ENCODE results near the gene CFAP68. TPM values are rescaled to one million over a fixed set of nuclear protein-coding genes. Genes with fewer than 3 reads are reported as not detected.

The CFAP68 gene
- total and polyA plus RNA-seq, 2 of the 13 experiments (the other 11 are each of a cell fraction or from before 2014, with no cell fraction given) = 22.2 to 25.6 TPM

DNA sequence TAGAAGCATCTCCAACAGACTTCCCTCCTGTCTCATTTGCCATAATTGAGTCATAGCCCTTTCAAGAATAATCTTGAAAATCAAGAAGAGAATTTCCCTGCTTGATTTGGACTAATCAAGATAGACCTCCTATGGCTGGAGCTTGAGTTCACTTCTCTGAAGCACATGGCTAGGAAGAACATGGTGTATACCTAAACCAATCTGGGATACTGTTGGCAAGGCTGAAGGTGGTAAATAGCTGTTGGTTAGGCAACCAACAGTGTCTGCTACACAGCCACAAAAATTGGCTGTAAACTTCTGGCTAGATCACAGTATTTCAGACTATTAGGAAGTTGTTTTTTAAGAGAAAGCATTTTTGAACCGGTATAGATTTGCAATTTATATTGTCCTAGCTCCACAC lies 27.3 kb downstream of the CFAP68 start:
- H3K27ac ChIP-seq (ENCODE audit: extremely low read length, insufficient read depth, low read length) = no peak overlapping the region
- 6% methylated on average over 1 of the region's 1 CpG for WGBS (ENCODE audit: low lambda C conversion rate)
- TF ChIP-seq, protein P1, sequence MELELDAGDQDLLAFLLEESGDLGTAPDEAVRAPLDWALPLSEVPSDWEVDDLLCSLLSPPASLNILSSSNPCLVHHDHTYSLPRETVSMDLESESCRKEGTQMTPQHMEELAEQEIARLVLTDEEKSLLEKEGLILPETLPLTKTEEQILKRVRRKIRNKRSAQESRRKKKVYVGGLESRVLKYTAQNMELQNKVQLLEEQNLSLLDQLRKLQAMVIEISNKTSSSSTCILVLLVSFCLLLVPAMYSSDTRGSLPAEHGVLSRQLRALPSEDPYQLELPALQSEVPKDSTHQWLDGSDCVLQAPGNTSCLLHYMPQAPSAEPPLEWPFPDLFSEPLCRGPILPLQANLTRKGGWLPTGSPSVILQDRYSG (CRISPR knock-in tag; IDR thresholded peaks at IDR 0.05) = no peak
- TF ChIP-seq PHF8 (CRISPR knock-in tag; IDR thresholded peaks at IDR 0.05) (no peak), SRSF1 (optimal IDR thresholded peaks at IDR 0.05; ENCODE audit: low read depth, low read length) (no peak), NFKBIZ (CRISPR knock-in tag; IDR thresholded peaks at IDR 0.05) (no peak), PHF21A (CRISPR knock-in tag; IDR thresholded peaks at IDR 0.05) (no peak), PCBP1 (IDR thresholded peaks at IDR 0.05; ENCODE audit: borderline replicate concordance, low read depth, low read length) (no peak), BRCA1 (CRISPR knock-in tag; IDR thresholded peaks at IDR 0.05) (no peak)
- TF ChIP-seq, protein P2, sequence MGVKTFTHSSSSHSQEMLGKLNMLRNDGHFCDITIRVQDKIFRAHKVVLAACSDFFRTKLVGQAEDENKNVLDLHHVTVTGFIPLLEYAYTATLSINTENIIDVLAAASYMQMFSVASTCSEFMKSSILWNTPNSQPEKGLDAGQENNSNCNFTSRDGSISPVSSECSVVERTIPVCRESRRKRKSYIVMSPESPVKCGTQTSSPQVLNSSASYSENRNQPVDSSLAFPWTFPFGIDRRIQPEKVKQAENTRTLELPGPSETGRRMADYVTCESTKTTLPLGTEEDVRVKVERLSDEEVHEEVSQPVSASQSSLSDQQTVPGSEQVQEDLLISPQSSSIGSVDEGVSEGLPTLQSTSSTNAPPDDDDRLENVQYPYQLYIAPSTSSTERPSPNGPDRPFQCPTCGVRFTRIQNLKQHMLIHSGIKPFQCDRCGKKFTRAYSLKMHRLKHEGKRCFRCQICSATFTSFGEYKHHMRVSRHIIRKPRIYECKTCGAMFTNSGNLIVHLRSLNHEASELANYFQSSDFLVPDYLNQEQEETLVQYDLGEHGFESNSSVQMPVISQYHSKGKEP (CRISPR knock-in tag; IDR thresholded peaks at IDR 0.05) = no peak
- no TSS peak for BruUV-seq (replicated peaks)
- in situ Hi-C loops (cut with HindIII; ENCODE audit: extremely low pct_ligation_motif_present, low pct_unique_long_range_greater_than_20kb) (no loop called here), intact Hi-C loops (cut with micrococcal nuclease; ENCODE audit: unreplicated experiment) (no loop called here)
- DNase-seq (ENCODE audit: low spot score) (no peak), FAIRE-seq (no peak), ATAC-seq (no peak)
- H3K4me2 ChIP-seq (ENCODE audit: low read depth, low read length) = no peak overlapping the region
- peaks cover 11% of the 10 kb centered on the region for H3K4me1 ChIP-seq (ENCODE audit: insufficient read depth, low read length)
- H4K20me1 ChIP-seq (ENCODE audit: insufficient read depth, low read length) = no peaks in the 10 kb centered on the region
- ChIA-PET CTCF (ENCODE audit: low intra/inter-chr PET ratio, low total read pairs) (no interaction called here), POLR2A (no interaction called here)
- H2AFZ ChIP-seq (ENCODE audit: low read length) = no peak overlapping the region
- no peaks in the 10 kb centered on the region for H3K36me3 ChIP-seq (replicated peaks in 1 of 2; ENCODE audit: control insufficient read depth in 1 of 2, insufficient read depth in 2 of 2, low read length in 2 of 2)
- no peaks in the 10 kb centered on the region; a peak in 1 of 5 replicates for H3K27me3 ChIP-seq (ENCODE audit: control insufficient read depth in 1 of 2, insufficient read depth in 2 of 2, low read length in 2 of 2)
- H3K79me2 ChIP-seq (ENCODE audit: insufficient read depth, low read length) = no peaks in the 10 kb centered on the region
- no peak overlapping the region for H3K9ac ChIP-seq (ENCODE audit: insufficient read depth, low read depth, low read length)
- no peaks in the 10 kb centered on the region for H3K9me3 ChIP-seq (ENCODE audit: low read length)
- no peak overlapping the region for H3K4me3 ChIP-seq (replicated peaks in 1 of 3; ENCODE audit: insufficient read depth in 1 of 3, low read depth in 2 of 3, low read length in 3 of 3)
